ENCODE data around the gene GALR1.

DNA sequence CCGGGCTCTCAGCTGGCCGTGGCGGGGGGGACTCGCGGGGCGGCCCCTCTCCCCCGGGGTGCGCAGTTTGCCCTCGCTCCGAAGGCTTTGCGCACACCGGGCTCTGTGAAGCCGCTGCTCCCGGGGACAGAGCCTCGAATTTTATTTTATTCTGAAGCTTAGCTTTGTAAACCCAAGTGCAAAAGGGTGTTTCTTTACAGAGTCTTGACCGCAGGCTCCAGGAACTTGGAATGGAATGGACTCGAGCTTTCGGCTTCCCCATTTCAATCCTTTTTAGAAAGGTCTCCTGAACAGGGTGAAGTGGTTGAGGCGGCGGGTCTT, 2.0 kb downstream of the GALR1 start:
- TF ChIP-seq, protein P1, sequence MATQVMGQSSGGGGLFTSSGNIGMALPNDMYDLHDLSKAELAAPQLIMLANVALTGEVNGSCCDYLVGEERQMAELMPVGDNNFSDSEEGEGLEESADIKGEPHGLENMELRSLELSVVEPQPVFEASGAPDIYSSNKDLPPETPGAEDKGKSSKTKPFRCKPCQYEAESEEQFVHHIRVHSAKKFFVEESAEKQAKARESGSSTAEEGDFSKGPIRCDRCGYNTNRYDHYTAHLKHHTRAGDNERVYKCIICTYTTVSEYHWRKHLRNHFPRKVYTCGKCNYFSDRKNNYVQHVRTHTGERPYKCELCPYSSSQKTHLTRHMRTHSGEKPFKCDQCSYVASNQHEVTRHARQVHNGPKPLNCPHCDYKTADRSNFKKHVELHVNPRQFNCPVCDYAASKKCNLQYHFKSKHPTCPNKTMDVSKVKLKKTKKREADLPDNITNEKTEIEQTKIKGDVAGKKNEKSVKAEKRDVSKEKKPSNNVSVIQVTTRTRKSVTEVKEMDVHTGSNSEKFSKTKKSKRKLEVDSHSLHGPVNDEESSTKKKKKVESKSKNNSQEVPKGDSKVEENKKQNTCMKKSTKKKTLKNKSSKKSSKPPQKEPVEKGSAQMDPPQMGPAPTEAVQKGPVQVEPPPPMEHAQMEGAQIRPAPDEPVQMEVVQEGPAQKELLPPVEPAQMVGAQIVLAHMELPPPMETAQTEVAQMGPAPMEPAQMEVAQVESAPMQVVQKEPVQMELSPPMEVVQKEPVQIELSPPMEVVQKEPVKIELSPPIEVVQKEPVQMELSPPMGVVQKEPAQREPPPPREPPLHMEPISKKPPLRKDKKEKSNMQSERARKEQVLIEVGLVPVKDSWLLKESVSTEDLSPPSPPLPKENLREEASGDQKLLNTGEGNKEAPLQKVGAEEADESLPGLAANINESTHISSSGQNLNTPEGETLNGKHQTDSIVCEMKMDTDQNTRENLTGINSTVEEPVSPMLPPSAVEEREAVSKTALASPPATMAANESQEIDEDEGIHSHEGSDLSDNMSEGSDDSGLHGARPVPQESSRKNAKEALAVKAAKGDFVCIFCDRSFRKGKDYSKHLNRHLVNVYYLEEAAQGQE (IDR thresholded peaks at IDR 0.05; ENCODE audit: low read depth) = no peak
- TF ChIP-seq, protein P2, sequence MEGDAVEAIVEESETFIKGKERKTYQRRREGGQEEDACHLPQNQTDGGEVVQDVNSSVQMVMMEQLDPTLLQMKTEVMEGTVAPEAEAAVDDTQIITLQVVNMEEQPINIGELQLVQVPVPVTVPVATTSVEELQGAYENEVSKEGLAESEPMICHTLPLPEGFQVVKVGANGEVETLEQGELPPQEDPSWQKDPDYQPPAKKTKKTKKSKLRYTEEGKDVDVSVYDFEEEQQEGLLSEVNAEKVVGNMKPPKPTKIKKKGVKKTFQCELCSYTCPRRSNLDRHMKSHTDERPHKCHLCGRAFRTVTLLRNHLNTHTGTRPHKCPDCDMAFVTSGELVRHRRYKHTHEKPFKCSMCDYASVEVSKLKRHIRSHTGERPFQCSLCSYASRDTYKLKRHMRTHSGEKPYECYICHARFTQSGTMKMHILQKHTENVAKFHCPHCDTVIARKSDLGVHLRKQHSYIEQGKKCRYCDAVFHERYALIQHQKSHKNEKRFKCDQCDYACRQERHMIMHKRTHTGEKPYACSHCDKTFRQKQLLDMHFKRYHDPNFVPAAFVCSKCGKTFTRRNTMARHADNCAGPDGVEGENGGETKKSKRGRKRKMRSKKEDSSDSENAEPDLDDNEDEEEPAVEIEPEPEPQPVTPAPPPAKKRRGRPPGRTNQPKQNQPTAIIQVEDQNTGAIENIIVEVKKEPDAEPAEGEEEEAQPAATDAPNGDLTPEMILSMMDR (IDR thresholded peaks at IDR 0.05 in 2 of 3, conservative IDR thresholded peaks at IDR 0.05 in 1 of 3; ENCODE audit: borderline replicate concordance in 1 of 3, insufficient read depth in 1 of 3, low read depth in 2 of 3, low read length in 2 of 3) = no peak
